Measurements from ENCODE around the gene MMP20. TPM values are rescaled to one million over a fixed set of nuclear protein-coding genes. Genes with fewer than 3 reads are reported as not detected.

Gene MMP20
- total RNA-seq, 1 donor from 2014 or later = not detected

DNA sequence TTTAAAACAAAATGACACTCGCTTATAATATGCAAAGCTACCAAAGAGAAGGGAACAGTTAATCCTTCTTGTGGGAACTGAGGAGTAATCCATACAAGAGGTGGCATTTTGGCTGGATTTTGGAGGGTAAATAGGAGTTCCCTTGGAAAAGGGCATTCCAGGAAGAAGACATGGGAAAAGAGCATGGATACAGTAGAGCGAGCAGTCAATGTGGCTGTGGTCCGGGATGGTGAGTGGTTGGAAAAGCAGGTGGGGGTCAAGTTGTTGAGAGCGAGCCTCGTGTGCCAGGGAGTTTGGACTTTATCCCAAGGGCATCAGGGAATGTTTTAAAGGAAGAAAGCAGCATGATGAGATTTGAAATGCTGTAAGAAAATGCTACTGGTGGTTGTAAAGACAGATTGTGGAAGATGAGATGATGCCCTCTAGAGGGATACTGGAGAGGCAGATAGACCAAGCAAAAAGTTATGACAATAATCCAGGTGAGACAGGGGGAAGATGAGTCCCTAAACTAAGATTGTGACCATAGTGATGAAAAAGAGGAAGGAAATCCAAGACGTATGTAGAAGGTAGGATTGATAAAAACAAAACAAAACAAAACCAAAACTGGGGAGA is 90.8 kb downstream of the MMP20 start:
- DNase-seq (ENCODE audit: missing footprints) (no peak), ATAC-seq (no peak)
- intact Hi-C loops (cut with DNase I) = no loop called here

DNA sequence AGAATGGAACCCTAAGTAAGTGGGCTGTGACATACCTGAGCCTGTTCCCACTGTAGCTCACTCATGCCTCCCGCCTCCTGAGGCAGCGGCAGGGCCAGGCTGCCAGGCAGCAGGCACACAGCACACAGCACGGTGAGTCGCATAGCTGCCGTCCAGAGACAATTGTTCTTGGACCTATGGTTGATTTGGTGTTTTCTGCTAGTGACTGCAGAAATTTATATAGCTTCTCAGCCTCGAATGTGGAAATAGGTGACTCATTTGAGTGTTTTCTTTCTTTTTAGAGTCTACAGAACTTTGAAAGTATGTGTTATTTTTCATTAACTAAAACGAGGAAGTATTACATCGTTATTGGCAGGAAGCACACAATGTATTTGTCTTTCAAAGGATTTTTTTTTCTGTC is 94.6 kb downstream of the MMP20 start, which contains the start of gene MMP7:
Gene MMP7 (minus strand): TSS at position 190 of the 400 bp plus-strand sequence. CDS start 47 bp downstream, at position 143.
- intact Hi-C loops (cut with DNase I) = no loop called here
- DNase-seq (ENCODE audit: missing footprints) (no peak), ATAC-seq (no peak)

DNA sequence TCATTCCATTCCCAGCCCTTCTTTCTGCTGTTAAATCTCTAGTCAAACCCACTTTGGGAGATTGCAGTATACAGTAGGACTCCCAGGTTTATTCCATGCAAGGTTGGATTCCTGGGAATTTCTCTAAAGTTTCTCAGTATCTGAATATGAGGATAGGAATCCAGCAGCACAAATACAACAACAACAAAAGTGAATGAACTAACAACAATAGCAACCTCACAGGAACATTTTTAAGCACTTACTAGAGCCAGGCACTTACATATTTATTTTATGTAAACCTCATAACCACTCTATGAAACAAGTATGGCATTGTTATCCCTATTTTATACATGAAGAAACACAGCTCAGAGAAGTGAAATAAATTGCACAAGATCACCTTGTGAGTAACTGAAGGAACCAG is 96.5 kb downstream of the MMP20 start:
- intact Hi-C loops (cut with DNase I) = no loop called here
- no peak for ATAC-seq

DNA sequence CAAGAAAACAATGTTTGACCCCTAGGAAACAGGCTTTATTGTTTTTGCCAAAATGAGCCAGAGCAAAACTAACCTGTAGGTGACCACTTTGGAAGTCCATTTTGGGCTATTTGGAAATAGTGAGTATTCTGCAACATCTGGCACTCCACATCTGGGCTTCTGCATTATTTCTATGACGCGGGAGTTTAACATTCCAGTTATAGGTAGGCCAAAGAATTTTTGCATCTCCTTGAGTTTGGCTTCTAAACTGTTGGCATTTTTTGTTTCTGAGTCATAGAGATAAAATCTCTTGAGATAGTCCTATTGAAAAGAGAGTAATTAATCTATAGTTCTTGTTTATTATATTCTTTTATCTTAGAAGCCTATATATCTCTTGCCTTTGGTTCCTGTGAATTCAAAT is 97.4 kb downstream of the MMP20 start:
- intact Hi-C loops (cut with DNase I) = no loop called here
- ATAC-seq = no peak

More for the DNA sequence above, 96.5 kb downstream of the MMP20 start:
- no peak for DNase-seq (ENCODE audit: missing footprints)

DNA sequence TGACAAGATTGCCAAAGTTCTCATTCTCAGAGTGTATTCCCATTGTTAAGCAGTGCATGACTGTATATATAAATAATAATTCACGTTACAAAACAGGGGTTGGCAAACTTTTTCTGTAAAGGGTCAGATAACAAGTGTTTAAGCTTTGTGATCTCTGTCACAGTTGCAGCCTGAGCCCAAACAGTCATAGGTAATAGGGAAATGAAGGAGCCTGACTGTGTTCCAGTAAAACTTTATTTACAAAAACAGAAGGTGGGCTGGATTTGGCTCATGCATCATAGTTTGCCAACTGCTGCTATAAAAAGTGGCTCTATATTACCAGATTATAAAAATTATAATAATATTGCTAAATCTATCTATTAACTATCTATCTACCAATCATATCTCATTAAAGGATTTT is 98.1 kb downstream of the MMP20 start:
- ATAC-seq = no peak
- no peak for DNase-seq (ENCODE audit: missing footprints)
- intact Hi-C loops (cut with DNase I) = no loop called here

More for the DNA sequence above, 97.4 kb downstream of the MMP20 start:
- DNase-seq (ENCODE audit: missing footprints) = no peak

Other genes with a start within 250 kb of the MMP20 start
- gene TMEM123, start 172.6 kb downstream of the MMP20 start, total RNA-seq = 80.0 TPM
- gene MMP7, start 94.6 kb downstream of the MMP20 start, total RNA-seq = not detected
- not detected for gene MMP27, start 80.4 kb upstream of the MMP20 start, total RNA-seq
- gene MMP8, start 99.6 kb upstream of the MMP20 start, total RNA-seq = not detected
- gene MMP10, start 155.3 kb upstream of the MMP20 start, total RNA-seq = not detected
- gene MMP1, start 172.8 kb upstream of the MMP20 start, total RNA-seq = not detected
- gene MMP3, start 218.3 kb upstream of the MMP20 start, total RNA-seq = not detected
- not detected for gene MMP12, start 249.7 kb upstream of the MMP20 start, total RNA-seq

All from Right ventricle myocardium inferior (tissue), 1 donor.